ENCODE data around the gene CCDC91.
"Not testable (repeated sequence)": the region's sequence is repeated elsewhere in the genome, so short reads cannot be mapped to it uniquely, and the experiment has no call there.

DNA sequence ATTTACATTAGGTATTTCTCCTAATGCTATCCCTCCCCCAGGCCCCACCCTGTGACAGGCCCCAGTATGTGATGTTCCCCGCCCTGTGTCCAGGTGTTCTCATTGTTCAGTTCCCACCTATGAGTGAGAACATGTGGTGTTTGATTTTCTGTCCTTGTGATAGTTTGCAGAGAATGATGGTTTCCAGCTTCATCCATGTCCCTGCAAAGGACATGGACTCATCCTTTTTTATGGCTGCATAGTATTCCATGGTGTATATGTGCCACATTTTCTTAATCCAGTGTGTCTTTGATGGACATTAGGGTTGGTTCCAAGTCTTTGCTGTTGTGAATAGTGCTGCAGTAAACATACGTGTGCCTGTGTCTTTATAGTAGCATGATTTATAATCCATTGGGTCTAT is 139.5 kb downstream of the CCDC91 start:
- TF ChIP-seq, protein P1, sequence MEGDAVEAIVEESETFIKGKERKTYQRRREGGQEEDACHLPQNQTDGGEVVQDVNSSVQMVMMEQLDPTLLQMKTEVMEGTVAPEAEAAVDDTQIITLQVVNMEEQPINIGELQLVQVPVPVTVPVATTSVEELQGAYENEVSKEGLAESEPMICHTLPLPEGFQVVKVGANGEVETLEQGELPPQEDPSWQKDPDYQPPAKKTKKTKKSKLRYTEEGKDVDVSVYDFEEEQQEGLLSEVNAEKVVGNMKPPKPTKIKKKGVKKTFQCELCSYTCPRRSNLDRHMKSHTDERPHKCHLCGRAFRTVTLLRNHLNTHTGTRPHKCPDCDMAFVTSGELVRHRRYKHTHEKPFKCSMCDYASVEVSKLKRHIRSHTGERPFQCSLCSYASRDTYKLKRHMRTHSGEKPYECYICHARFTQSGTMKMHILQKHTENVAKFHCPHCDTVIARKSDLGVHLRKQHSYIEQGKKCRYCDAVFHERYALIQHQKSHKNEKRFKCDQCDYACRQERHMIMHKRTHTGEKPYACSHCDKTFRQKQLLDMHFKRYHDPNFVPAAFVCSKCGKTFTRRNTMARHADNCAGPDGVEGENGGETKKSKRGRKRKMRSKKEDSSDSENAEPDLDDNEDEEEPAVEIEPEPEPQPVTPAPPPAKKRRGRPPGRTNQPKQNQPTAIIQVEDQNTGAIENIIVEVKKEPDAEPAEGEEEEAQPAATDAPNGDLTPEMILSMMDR (IDR thresholded peaks at IDR 0.05), result not testable (repeated sequence)
- not testable (repeated sequence) for TF ChIP-seq SIN3A (IDR thresholded peaks at IDR 0.05; ENCODE audit: borderline replicate concordance, insufficient read depth, low read depth, low read length); POLR2AphosphoS5 (IDR thresholded peaks at IDR 0.05; ENCODE audit: low read depth, low read length); TCF7L2 (IDR thresholded peaks at IDR 0.05; ENCODE audit: low read depth, low read length)
- TF ChIP-seq, protein P2, sequence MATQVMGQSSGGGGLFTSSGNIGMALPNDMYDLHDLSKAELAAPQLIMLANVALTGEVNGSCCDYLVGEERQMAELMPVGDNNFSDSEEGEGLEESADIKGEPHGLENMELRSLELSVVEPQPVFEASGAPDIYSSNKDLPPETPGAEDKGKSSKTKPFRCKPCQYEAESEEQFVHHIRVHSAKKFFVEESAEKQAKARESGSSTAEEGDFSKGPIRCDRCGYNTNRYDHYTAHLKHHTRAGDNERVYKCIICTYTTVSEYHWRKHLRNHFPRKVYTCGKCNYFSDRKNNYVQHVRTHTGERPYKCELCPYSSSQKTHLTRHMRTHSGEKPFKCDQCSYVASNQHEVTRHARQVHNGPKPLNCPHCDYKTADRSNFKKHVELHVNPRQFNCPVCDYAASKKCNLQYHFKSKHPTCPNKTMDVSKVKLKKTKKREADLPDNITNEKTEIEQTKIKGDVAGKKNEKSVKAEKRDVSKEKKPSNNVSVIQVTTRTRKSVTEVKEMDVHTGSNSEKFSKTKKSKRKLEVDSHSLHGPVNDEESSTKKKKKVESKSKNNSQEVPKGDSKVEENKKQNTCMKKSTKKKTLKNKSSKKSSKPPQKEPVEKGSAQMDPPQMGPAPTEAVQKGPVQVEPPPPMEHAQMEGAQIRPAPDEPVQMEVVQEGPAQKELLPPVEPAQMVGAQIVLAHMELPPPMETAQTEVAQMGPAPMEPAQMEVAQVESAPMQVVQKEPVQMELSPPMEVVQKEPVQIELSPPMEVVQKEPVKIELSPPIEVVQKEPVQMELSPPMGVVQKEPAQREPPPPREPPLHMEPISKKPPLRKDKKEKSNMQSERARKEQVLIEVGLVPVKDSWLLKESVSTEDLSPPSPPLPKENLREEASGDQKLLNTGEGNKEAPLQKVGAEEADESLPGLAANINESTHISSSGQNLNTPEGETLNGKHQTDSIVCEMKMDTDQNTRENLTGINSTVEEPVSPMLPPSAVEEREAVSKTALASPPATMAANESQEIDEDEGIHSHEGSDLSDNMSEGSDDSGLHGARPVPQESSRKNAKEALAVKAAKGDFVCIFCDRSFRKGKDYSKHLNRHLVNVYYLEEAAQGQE (IDR thresholded peaks at IDR 0.05; ENCODE audit: insufficient read depth in 1 of 2, low read depth in 2 of 2, low read length in 1 of 2), result not testable (repeated sequence)
